Measurements from ENCODE around the gene RGCC.
"Not testable (repeated sequence)": the region's sequence is repeated elsewhere in the genome, so short reads cannot be mapped to it uniquely, and the experiment has no call there.

RGCC gene

DNA sequence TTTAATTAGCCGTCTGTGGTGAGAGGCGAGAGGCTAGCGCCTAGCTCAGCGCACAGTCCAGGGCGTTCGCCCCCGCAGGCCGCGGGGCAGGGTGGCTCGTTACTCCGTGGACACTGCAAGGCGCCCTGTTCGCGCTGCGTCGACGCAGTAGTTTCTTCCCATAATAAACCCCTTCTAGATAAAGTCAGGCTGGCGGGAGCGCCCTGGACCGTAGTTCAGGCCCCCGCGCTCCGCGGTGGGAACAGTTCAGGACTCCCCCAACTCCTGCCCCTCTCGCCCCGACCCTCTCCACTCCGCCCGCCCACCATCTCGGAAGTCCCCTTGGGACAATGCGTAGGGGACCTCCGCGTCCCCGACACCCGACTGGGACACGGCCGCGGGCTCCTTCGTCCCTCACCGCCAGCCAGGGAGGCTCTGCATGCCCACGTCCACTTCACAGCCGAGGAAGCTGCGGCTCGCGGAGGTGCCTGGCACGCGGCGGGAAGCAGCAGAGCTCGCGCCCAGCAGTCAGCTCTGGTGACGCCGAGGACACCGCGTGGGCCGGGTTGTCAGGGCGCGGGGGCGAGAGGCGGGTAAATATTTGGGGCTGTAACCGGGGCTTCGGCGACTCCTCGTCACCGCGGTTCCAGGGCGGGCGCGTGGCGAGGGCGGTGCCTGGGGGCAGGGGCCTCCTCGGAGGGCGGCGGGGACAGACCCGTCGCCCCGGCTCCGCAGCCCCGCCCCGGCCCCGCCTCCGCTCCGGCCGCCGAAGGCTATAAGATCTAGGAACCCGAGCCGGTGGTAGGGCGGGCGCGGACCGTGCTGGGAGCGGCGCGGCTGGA lies at the start of gene RGCC:
TSS of gene RGCC (plus strand) at position 783 of the 821 bp plus-strand sequence. CDS start 158 bp downstream, outside the sequence.
- DNase-seq: peak; percentile 66 to 70

- no peak for DNase-seq
Observed at GRCh38 chr13:41408121-41408520, 49.2 kb upstream of the RGCC start.

DNA sequence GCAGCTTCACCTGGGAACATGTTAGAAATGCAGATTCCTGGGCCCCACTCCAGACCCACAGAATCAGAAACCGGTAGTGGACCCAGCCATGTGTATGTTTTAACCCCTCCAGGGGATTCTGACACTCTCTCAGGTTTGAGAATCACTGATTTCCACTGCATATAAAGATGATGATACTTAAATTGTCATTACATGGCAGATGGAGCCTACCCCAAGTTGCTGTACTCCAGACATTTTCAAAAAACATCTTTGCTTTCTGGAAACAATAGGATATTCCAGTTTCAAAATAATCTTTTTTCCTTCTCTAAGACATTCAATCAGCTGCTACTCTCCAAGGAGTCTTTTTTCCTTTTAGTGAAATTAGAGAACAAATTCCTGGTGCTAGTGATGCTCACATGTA lies 48.6 kb upstream of the RGCC start:
- no peak for DNase-seq

- DNase-seq: no peak
Observed at GRCh38 chr13:41409611-41410010, 47.7 kb upstream of the RGCC start.

DNA sequence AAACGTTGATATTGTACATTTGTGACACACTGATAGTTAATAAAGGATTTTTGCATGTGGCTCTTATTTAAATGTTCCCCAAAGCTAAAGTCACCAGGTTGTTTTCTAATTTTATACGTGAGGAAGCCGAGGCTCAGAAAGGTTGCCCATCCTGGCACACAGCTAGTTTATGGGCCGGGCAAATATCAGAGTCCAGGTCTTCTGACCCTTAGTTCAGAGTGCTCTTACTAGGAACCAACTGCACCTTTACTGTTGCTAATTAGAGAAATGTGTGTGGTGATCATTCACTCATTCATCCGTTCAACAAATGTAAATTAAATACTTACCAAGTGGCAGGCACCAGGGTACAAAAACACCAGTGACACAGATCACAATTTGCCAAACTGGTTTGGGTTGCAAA lies 46.3 kb upstream of the RGCC start:
- DNase-seq: no peak

DNA sequence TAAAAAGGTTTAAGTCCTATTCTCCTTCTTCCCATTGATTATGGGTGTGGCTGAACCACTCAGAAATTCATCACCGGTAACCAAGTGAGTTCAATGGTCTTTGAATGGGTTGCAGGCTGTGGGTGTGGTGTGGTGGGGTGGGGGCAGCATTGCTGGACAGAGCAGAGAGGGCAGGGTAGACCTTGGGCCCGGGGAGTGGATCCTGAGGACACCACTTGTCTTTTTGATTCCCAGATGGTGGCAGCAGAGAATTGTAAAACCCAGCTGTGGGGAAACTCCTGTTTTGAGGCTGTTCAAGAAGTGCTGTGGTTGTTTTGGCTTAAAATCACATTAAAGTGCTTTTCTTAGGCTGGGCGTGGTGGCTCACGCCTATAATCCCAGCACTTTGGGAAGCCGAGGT lies 45.8 kb upstream of the RGCC start:
- DNase-seq: no peak

DNA sequence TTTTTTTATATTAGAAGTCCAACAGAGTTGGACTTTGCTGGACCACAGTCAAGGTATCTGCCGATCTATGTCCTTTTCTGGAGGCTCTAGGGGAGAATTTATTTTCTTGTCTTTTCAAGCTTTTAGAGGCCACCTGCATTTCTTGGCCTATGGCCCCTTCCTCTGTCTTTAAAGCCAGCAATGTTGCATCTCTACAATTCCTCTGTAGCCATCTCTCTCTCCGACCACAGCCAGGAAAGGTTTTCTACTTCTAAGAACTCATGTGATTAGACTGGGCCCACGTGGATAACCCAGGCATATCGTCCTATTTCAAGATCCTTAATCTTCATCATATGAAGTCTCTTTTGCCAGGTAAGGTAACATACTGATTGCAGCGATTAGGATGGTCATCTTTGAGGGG lies 43.5 kb upstream of the RGCC start:
- DNase-seq: no peak

DNA sequence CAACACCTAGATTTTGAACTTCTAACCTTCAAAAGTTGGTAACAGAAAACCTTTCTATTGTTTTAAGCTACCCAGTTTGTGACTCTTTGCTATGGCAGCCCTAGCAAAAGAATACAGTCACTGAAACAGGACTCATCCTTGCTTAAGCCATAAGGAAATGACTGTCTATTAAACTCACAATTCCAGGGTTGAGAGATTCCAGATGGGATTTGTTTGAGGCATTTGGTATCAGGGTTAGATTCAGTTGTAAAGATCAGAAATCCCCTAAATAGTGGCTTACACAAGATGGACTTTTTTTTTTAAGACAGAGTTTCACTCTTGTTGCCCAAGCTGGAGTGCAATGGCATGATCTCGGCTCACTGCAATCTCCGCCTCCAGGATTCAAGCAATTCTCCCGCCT lies 41.1 kb upstream of the RGCC start:
- no peak for DNase-seq

- peak in 1 of 2 donors; percentile 14 for DNase-seq
Observed at GRCh38 chr13:41418027-41418426, 39.3 kb upstream of the RGCC start.

- DNase-seq: no peak
Observed at GRCh38 chr13:41418731-41419130, 38.6 kb upstream of the RGCC start.

DNA sequence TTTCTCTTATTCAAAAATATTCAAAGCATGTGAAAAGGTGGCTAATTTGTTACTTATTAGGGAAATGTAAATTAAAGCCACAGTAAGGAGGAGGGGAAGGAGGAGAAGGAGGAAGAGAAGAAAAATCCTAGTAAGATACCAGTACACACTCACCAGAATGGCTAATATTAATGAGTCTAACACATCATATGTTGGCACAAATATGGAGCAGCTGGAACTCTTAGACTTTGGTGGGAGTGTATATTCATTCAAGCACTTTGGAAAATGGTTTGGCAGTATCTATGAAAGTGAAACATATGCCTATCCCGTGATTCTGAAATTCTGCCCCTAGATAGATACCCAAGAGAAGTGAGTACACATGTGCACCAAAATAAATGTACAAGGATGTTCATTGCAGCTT lies 38.1 kb upstream of the RGCC start:
- DNase-seq: no peak

GRCh38 chr13:41420146-41420545 lies 37.2 kb upstream of the RGCC start:
- no peak for DNase-seq

GRCh38 chr13:41421330-41421729 lies 36.0 kb upstream of the RGCC start:
- DNase-seq: not testable (repeated sequence)

DNA sequence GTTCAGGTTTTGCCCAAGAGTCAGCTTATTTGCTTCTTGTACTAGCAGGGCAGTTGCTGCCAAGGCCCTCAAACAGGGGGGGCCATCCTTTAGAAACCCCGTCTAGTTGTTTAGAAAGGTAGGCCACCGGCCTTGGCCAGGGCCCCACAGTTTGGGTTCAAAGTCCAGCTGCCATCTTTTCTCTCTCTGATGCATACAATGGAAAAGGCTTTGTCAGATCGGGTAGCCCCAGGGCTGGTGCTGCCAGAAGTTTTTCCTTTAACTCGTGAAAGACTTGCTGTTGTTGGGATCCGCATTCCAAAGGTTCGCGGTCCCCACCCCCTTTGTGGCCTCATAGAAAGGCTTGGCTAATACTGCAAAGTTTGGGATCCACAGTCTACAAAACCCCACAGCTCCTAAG lies 35.4 kb upstream of the RGCC start:
- DNase-seq: not testable (repeated sequence)

DNA sequence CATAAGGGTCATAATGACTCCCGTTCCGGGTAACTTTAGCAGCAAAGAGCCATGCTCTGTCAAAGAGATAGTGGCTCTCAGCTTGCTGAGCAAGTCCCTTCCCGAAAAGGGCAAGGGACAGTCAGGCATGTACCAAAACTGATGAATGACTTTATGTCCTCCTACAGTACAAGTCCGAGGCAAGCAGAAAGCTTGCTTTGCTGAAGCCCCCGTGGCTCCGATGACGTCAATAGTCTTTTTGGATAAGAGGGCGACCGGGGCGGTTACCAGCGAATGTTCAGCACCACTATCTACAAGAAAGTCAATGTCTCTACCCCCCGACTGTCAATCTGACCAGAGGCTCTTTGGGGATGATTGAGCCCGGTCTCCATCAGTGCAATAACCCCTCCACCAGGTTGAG lies 34.1 kb upstream of the RGCC start:
- DNase-seq: not testable (repeated sequence)

GRCh38 chr13:41424675-41425074 lies 32.7 kb upstream of the RGCC start:
- not testable (repeated sequence) for DNase-seq

- DNase-seq: no peak
Observed at GRCh38 chr13:41426047-41426446, 31.3 kb upstream of the RGCC start.

GRCh38 chr13:41427666-41428065 lies 29.7 kb upstream of the RGCC start:
- DNase-seq: no peak

DNA sequence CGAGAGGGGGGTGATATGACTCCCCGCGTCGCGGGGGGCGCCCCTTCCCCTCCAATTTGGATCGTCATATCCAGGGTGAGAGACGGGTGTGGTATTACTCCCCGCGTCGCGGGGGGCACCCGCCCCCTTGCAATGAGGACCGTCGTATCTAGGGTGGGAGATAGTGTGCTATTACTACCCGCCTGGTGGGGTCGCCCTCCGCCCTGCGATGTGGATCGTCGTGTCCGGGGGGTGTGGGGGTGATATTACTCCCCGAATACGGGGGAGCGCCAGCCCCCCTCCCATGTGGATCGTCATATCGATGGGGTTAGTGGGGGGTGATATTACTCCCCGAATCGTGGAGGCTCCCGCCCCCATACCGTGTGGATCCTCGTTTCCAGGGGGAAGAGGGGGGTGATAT lies 29.2 kb upstream of the RGCC start:
- DNase-seq: no peak

- not testable (repeated sequence) for DNase-seq
Observed at GRCh38 chr13:41434030-41434429, 23.3 kb upstream of the RGCC start.

- no peak for DNase-seq
Observed at GRCh38 chr13:41434831-41435520, 22.4 kb upstream of the RGCC start.

DNA sequence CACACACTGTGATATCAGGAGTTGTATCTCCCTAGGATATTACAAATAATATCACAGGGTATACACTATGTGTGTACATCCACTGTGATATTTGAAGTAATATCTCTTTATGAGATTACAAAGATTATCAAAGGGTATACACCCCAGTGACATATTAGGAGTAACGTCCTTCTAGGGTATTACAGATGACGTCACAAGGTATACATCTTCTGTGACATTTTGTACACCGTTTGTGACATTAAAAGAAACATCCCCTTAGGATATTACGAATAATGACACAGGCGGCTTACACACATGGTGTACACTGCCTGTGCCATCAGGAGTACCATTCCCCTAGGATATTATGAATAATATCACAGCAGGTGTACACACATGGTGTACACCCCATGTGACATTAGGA lies 13.4 kb upstream of the RGCC start:
- no peak for DNase-seq

DNA sequence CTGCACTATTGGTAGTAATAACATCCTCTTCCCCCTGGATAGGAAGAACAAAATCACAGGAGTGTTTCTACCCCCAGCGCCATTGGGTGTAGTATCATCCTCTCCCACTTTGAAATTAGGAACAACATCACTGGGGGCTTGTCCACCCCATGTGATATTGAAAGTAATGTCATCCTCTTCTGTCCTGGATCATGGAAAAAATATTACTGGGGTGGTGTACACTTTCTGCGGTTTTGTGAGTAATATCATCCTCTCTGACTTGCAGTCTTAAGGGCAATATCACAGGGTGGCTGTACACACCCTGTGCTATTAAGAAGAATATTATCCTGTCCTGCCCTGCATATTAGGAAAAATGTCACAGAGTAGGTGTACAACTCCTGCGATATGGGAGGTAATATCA lies 4.9 kb upstream of the RGCC start:
- DNase-seq: no peak

- DNase-seq: no peak
Observed at GRCh38 chr13:41453620-41454019, 3.7 kb upstream of the RGCC start.
